Type B pancreatic cell (in vitro differentiated cells): ENCODE measurements around the gene THSD8. TPM values are rescaled to one million over a fixed set of nuclear protein-coding genes. Genes with fewer than 3 reads are reported as not detected.
"Not testable (repeated sequence)": the region's sequence is repeated elsewhere in the genome, so short reads cannot be mapped to it uniquely, and the experiment has no call there.

Source experiments
- DNase-seq: peaks from one replicate; pipeline ENCODE4 v3.0.0; 2021; ENCODE audit warnings: mixed read lengths; ENCODE audit not compliant: unreplicated experiment; ENCODE audit errors: extremely low spot score
- H3K27ac Mint-ChIP-seq: 2 replicates; pipeline ENCODE4 v1.8.0; 2021; ENCODE audit warnings: mild to moderate bottlenecking, mixed read lengths
- H3K27me3 Mint-ChIP-seq: 2 replicates; pipeline ENCODE4 v1.8.0; 2021; ENCODE audit warnings: mixed read lengths
- H3K36me3 Mint-ChIP-seq: 2 replicates; pipeline ENCODE4 v1.8.0; 2021; ENCODE audit warnings: mixed read lengths
- H3K4me1 Mint-ChIP-seq: one replicate; pipeline ENCODE4 v1.8.0; 2021; ENCODE audit warnings: mixed read lengths; ENCODE audit not compliant: unreplicated experiment
- H3K4me3 Mint-ChIP-seq: 2 replicates; pipeline ENCODE4 v1.8.0; 2021; ENCODE audit warnings: mild to moderate bottlenecking, mixed read lengths
- H3K9me3 Mint-ChIP-seq: 2 replicates; pipeline ENCODE4 v1.8.0; 2021; ENCODE audit warnings: mixed read lengths
- total RNA-seq: library from RNA; stranded (reverse); gene quantifications from 2 replicates; pipeline ENCODE4 v1.2.1, GENCODE V29; 2021; ENCODE audit warnings: low replicate concordance
- TF ChIP-seq, protein P1 (sequence below): fragments of 200-600 bp; sonication (generic); conservative IDR thresholded peaks from 2 replicates; pipeline ENCODE4 v1.5.0; 2021; ENCODE audit warnings: antibody characterized with exemption, mild to moderate bottlenecking

THSD8 gene
- total RNA-seq, 1 donor from 2014 or later = 19.4 TPM

DNA sequence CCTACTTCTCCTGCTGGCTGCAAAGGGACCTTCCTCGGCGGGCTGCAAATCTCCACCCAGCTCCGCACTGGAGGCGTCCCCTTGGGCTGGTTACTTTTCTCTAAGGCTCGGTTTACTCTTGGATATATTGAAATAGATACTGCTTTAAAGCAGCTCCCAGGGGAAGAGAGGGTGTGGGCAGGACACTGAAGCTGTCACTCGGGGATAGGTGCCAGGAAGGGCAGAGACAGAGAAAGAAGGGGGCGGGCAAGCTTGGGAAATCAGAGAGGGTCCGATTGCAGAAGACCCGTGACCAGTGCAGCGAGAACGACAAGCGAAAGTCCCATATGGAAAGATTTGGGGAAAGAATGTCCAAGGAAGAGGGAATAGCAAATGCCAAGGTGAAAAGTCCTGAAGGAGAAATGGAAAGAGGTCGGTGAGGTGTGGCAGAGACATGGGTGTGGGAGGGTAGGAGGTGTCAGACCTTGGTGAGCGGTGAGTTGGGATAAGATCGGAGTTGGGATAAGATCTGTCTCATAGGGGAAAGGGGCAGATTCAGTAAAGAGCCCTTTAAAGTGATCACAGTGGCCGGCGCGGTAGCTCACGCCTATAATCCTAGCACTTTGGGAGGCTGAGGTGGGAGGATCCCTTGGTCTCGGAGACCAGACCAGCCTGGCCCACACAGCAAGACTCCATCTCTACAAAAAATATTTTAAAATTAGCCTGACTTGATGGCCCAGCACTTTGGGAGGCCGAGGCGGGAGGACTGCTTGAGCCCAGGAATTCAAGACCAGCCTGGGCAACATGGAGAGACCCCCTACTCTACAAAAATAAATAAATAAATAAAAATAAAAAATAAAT lies 618 bp downstream of the THSD8 start:
- H3K27me3 Mint-ChIP-seq = peaks cover 3% of the 10 kb centered on the region
- H3K4me1 Mint-ChIP-seq = peaks cover 22% of the 10 kb centered on the region
- TF ChIP-seq, protein P1, sequence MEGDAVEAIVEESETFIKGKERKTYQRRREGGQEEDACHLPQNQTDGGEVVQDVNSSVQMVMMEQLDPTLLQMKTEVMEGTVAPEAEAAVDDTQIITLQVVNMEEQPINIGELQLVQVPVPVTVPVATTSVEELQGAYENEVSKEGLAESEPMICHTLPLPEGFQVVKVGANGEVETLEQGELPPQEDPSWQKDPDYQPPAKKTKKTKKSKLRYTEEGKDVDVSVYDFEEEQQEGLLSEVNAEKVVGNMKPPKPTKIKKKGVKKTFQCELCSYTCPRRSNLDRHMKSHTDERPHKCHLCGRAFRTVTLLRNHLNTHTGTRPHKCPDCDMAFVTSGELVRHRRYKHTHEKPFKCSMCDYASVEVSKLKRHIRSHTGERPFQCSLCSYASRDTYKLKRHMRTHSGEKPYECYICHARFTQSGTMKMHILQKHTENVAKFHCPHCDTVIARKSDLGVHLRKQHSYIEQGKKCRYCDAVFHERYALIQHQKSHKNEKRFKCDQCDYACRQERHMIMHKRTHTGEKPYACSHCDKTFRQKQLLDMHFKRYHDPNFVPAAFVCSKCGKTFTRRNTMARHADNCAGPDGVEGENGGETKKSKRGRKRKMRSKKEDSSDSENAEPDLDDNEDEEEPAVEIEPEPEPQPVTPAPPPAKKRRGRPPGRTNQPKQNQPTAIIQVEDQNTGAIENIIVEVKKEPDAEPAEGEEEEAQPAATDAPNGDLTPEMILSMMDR = no peak
- H3K36me3 Mint-ChIP-seq = no peaks in the 10 kb centered on the region
- peak overlapping the region; percentile 78 for H3K27ac Mint-ChIP-seq
- no peaks in the 10 kb centered on the region for H3K9me3 Mint-ChIP-seq
- peak overlapping the region; percentile 93 for H3K4me3 Mint-ChIP-seq
- DNase-seq = no peak

DNA sequence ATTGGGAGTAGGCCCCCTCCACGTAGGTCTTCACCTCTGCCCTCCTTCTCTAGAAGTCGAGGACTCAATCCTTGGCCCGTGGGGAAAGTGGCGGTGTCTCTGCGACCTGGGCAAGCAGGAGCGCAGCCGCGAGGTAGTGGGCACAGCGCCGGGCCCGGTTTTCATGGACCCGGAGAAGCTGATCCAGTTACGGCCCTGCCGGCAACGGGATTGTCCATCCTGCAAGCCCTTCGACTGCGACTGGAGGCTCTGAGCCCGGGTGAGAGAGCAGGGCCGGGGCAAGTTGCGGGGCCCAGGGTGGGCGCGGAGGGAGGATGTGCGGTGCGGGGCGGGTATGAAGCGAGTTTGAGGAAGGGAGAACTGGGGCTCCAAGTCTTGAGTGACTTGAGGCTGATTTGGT lies 2.2 kb downstream of the THSD8 start:
- H3K27me3 Mint-ChIP-seq = peaks cover 3% of the 10 kb centered on the region
- peaks cover 22% of the 10 kb centered on the region for H3K4me1 Mint-ChIP-seq
- H3K9me3 Mint-ChIP-seq = no peaks in the 10 kb centered on the region
- no peak overlapping the region for H3K4me3 Mint-ChIP-seq
- H3K36me3 Mint-ChIP-seq = peaks cover 5% of the 10 kb centered on the region
- H3K27ac Mint-ChIP-seq = no peak overlapping the region
- TF ChIP-seq, protein P1 = no peak
- DNase-seq = no peak

DNA sequence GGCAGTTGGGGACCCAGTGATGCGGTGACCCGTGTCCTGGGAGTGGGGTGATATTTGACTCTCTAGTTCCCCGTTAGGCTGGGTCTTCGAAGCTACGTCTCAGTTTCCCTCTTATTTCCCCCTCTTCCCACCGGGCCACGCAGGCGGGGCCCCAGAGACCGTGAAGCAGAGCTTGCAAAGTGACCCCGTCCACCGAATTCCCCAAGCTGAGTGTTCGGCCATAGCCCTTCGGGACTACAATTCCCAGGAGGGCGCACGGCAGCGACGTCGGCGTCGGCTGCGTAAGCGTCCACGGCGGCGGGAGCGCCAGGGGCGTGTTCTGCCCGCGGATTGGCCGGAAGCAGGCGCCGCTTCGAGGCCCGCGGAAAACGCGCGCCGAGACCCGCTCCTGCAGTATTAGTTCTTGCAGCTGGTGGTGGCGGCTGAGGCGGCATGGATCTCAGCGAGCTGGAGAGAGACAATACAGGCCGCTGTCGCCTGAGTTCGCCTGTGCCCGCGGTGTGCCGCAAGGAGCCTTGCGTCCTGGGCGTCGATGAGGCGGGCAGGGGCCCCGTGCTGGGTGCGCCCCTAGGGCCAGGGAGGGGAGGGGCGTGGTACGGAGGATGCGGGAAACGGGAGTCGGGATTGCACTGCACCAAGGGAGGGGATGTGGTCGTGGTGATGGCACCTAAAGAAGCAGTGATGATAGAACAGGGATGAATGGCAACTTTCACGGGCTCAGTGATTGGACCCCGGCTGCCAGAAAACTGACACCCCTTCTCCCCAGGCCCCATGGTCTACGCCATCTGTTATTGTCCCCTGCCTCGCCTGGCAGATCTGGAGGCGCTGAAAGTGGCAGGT lies 4.6 kb downstream of the THSD8 start, which contains the start of gene RNASEH2A:
RNASEH2A (plus strand) TSS at position 343 of the 840 bp plus-strand sequence; CDS start at position 433, 90 bp downstream.
- Mint-ChIP-seq H3K4me3 (peak within 1 kb of the TSS; percentile 96), H3K9me3 (no peaks in the 10 kb centered on the region), H3K36me3 (peaks cover 5% of the 10 kb centered on the region), H3K27me3 (peaks cover 3% of the 10 kb centered on the region), H3K27ac (peak within 1 kb of the TSS; percentile 88), H3K4me1 (peaks cover 15% of the 10 kb centered on the region)
- DNase-seq = peak; percentile 92
- TF ChIP-seq, protein P1 = peak; percentile 24

DNA sequence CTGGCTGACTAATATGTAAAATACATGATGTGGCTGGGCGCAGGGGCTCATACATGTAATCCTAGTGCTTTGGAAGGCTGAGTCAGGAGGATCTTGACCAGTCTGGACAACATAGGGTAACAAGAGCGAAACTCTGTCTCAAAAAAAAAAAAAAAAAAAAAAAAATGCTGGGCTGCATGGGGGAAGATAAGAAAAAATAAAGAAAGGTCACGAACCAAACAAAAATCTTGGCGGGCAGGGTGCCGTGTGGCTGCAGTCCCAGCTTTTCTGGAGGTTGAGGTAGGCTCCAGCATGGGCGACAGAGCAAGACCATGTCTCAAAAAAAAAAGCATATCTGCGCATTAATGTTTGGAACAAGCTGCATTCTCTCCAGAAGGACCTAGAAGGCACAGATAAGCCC lies 13.2 kb downstream of the THSD8 start:
- Mint-ChIP-seq H3K4me1 (no peaks in the 10 kb centered on the region), H3K27ac (no peak overlapping the region), H3K4me3 (no peak overlapping the region), H3K27me3 (no peaks in the 10 kb centered on the region), H3K36me3 (no peaks in the 10 kb centered on the region), H3K9me3 (no peaks in the 10 kb centered on the region)
- TF ChIP-seq, protein P1 = no peak
- DNase-seq = no peak

DNA sequence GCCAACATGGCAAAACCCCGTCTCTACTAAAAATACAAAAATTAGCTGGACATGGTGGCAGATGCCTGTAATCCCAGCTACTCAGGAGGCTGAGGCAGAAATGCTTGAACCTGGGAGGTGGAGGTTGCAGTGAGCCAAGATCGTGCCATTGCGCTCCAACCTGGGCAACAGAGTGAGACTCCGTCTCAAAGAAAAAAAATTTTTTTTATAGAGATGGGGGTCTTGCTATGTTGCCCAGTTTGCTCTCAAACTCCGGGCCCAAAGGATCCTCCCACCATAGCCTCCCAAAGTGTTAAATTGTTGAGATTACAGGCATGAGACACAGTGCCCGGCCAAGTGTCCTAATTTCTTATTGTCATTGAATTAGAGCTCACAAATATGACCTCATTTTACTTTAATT lies 15.3 kb downstream of the THSD8 start:
- DNase-seq, H3K36me3 Mint-ChIP-seq, H3K4me1 Mint-ChIP-seq, H3K27me3 Mint-ChIP-seq, H3K9me3 Mint-ChIP-seq, H3K27ac Mint-ChIP-seq, H3K4me3 Mint-ChIP-seq: not testable (repeated sequence)

DNA sequence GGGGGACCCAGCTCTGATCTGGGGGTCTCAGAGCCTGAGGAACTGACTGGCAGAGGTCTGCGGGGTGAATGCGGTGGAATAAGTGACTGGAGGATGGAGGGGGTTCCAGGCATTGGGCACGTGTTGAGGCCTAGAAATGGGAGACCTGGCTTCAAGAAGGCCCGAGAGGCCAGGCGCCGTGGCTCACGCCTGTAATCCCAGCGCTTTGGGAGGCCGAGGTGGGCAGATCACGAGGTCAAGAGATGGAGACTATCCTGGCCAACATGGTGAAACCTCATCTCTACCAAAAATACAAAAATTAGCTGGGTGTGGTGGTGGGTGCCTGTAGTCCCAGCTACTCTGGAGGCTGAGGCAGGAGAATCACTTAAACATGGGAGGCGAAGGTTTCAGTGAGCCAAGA lies 15.9 kb downstream of the THSD8 start:
- not testable (repeated sequence) for H3K4me3 Mint-ChIP-seq, H3K27ac Mint-ChIP-seq, H3K9me3 Mint-ChIP-seq, H3K27me3 Mint-ChIP-seq, DNase-seq, H3K36me3 Mint-ChIP-seq, H3K4me1 Mint-ChIP-seq
